Fibroblast of peridontal ligament (primary cell): ENCODE data around the gene FMO4.

Source experiments
- DNase-seq: peaks from one replicate; pipeline ENCODE4 v3.0.0-alpha.2; 2010; ENCODE audit errors: extremely low read depth

FMO4 gene

DNA sequence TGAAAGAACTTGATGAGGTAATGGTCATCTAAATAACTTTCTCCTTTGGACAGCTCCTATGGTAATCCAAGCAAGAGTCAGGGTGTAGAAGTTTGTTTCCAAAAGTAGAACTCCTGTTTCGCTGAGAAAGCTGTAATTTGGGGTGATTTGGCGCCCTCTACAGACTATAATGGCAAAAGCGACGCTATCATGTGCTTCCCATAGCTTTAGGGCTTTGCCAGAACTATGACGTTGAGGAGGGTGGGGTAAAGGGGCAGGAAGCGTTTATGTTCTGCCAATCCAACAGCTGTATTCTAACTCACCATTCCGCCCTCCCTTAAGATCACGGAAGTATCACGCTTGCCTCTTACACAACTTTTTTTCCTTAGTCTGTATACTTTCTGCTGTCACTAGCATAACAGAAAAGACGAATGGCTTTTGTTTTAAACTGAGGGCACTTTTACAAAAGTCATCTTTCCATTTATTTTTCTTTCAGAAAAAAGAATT, at the start of gene FMO4:
Gene FMO4 (plus strand): TSS at position 349 of the 486 bp plus-strand sequence. CDS start 5,643 bp downstream, outside the sequence.
- peak; percentile 100 for DNase-seq

- DNase-seq: no peak
These were observed 48.3 kb upstream of the FMO4 start for GRCh38 chr1:171265686-171266085.

GRCh38 chr1:171266930-171267329, 47.1 kb upstream of the FMO4 start:
- DNase-seq: no peak

- peak; percentile 72 for DNase-seq
These were observed 46.6 kb upstream of the FMO4 start for GRCh38 chr1:171267391-171267790.

GRCh38 chr1:171270806-171271205, 43.2 kb upstream of the FMO4 start:
- DNase-seq: no peak

- no peak for DNase-seq
These were observed 36.4 kb upstream of the FMO4 start for GRCh38 chr1:171277534-171277933.

DNA sequence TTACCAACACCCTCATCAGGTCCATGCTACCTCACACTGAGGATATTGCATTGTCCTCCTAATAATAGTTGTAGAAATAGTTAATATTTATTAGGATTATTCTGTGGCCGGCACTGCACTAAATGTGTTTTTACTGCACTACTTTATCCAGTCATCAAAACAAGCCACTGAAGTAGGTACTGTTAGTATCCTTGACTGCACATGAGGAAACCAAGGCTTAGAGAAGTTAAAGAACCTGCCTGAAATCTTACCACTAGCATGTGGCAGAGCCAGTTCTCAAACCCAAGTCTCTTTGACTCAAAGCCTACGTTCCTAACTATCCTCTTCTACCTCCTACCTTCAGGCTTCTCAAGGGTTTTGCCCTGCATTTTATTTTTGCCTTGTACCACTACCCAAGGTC, 34.7 kb upstream of the FMO4 start:
- no peak for DNase-seq

DNA sequence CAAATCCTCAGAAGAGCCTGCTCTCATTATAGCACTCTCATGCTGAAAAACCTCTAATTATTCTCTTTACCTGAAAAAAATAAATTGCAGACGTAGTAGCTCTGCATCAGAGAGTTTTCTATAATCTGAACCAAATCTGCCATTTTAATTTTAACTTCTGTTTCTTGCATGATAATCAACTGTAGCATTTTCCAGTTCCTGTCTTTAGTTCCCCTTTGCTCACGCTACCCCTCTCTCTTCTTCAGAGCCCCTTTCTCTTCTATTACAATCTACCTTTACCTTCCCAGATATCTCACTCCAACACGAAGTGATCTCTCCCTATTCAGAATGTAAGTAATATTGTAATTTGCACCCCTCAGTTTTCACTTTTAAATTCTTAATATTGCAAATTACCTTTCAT, 34.3 kb upstream of the FMO4 start:
- no peak for DNase-seq

DNA sequence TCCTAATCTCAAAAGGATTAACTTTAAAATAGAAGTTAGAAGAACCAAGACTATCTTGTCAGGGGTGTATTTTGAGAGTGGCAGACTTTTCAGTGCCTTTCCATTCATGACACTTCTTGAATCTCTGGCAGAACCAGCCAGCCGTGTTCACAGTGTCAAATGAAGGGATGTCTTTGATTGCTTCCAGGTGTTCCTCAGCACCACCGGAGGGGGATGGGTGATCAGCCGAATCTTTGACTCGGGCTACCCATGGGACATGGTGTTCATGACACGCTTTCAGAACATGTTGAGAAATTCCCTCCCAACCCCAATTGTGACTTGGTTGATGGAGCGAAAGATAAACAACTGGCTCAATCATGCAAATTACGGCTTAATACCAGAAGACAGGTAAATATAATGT, 33.4 kb upstream of the FMO4 start:
- DNase-seq: no peak

DNA sequence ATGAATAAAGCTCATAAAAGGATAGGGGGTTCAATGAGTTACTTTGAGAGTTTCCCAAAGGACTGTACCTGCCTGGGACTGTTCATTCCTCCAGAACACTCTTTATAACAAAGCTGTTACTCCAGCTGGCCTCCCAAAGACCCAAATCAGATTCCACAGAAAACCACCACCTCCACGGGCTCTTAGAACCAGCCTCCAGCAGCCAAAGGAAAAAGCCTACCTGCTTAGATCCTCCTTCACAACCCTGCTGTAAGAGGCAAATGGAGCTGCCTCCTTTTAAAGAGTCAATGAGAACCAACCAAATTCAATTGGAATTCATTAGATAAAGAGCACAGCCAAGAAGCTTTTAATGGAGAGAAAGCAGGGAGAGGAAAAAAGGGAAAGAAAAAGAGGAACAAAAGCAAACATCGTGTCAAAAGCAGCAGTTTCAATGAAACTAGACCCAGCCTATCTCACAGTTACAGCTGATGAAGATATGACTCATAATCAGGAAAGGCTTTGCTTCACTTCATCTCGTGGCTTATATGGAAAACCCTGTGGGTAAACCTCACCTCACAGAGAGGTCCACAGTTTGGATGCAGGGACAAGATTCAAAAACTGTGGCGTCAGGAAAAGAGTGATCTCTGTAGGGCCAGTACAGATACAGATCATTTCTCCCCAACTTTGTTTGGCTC, 27.8 kb upstream of the FMO4 start:
- peak; percentile 54 for DNase-seq

DNA sequence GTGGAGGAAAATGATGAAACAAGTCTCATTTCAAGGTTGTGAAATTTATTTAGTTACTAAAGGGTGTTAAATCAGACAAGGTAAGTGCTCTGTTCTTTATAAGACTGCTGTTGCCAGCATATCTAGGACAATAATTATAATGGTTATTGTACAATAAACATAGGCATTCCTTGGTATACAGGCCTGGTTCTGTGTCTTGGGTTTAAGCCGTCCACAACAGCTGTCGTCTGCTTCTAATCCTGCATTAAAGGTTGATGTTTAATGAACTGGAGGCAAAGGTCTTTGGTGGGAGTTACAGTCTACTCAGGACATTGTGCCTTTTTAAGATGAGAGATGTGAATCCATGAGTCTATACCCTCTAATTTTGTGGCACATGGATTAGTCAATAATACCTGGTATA, 23.4 kb upstream of the FMO4 start:
- DNase-seq: no peak

DNA sequence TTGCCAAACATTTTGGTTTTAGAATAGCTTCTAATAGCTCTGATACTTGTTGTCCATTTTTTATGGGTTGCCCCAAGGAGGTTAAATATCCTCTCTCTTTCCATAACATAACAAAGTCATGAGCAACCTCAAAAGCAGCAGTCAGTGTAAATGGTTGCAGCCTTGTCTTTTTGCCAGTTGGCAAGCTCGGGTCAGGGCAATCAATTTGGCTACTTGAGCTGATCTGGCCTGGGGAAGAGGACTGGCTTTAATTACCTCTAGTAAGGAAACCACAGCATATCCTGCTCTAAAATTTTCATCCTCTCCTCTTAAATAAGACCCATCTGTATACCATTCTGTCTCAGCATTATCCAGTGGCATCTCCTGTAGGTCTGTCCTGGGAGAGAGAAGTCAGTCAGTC, 21.2 kb upstream of the FMO4 start:
- peak; percentile 99 for DNase-seq

DNA sequence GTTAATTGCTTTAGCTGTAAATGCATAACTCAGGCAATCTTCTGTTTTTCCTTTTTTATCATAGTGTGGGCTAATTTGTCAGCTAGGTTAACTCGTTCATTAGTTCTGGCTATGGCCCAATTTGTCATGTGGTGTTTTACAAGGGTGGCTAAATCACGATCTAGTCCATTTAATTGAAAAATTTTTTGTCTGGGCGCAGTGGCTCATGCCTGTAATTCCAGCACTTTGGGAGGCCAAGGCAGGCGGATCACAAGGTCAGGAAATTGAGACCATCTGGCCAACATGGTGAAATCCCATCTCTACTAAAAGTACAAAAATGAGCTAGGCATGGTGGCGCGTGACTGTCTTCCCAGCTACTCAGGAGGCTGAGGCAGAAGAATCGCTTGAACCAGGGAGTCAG, 18.6 kb upstream of the FMO4 start:
- peak; percentile 41 for DNase-seq

DNA sequence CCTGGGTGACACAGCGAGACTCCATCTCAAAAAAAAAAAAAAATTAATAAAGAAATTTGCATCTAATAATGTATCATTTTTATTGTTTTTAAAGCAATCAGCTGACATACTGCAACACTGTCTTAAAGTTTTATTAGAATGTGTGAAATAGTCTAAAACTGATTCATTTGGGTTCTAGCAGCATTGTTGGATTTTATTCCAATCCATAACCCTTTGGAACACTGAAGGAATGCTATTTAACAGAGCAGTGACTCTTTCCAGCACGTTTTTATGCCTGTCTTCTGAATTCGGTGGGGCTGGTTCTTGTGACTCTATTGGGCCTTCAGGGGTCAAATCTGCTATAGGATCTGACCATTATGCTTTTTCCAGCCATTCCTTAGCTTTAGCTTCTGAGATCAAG, 18.2 kb upstream of the FMO4 start:
- no peak for DNase-seq

GRCh38 chr1:171296897-171297296, 17.1 kb upstream of the FMO4 start:
- DNase-seq: no peak

DNA sequence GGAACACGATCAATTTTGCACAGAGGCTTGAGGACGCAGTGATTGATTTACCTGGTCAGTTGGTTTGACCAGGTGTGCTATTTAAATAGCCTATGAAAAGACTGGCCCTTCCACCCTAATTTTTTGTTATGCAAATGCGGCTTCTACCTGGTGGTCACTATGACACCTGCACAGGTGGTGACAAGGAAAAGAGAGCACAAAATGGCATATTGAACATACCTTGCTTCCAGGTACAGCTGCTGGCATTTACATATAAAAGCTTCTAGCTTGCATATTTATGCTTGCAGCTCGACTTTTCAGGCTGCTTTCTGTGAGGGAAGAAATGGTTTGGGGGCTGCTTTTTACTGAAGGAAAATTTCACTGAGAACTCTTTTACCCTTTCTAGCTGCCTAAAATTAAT, 15.3 kb upstream of the FMO4 start:
- no peak for DNase-seq

DNA sequence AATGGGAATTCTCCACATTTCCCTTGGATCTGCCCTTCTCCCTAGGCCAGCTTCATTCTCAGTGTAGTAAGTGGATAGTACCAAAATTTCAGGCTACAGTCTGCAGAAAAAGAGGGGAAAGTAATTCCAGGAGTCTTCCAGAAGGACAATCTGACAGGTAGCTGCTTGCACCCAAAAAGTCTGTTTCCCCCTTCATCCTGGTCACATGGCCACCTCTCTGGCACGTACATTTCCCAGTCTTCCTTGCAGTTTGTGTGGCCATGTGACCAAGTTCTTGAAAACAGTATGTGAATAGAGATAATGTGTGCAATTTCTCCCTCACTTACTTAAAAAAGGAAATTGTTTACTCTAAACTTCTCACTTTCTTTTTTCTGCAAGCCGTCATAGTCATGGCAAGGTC, 14.6 kb upstream of the FMO4 start:
- no peak for DNase-seq

GRCh38 chr1:171300401-171300800, 13.6 kb upstream of the FMO4 start:
- no peak for DNase-seq

- DNase-seq: no peak
These were observed 3.3 kb upstream of the FMO4 start for GRCh38 chr1:171310661-171311087.

DNA sequence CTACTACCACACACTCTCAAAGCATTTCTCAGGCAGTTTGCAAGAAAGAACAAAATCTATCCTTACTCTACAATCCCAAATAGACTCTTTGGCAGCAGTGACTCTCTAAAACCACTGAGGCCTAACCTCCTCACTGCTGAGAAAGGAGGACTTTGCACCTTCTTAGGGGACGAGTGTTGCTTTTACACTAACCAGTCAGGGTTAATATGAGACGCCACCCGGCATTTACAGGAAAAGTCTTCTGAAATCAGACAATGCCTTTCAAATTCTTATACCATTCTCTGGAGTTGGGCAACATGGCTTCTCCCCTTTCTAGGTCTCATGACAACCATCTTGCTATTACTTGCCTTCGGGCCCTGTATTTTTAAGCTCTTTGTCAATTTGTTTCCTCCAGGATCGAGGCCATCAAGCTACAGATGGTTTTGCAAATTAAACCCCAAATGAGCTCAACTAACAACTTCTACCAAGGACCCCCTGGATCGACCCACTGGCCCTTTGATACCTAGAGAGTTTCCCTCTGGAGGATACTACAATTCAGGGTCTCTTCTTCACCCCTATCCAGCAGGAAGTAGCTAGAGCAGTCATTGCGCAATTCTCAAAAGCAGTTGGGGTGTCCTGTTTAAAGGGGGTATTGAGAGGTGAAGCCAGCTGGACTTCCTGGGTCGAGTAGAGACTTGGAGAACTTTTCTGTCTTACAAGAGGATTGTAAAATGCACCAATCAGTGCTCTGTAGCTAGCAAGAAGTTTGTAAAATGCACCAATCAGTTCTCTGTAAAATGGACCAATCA, 2.0 kb upstream of the FMO4 start:
- DNase-seq: no peak

DNA sequence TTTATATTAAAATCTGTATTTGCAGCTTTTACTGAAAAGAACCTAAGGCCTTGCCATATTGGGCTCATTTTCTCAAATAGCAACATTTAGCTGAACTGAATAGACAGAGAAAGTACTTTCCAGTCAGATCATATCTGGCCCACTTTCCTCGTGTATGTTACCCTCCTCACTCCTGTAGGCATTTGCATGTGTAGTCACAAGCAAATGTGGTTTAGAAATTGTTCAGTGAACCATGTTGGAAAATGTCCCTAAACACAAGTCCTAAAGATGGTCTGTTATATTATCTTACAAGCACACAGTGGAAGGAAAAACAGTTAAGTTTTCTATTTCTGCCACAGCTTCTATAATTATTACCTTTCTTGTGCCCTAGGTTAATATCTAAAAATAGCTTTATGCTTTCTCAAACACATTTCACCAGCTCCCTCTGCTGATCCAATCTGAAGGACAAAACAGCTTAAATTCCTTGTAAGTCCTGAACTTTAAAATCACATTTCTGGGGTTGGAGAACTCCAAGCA, 606 bp upstream of the FMO4 start:
- no peak for DNase-seq

DNA sequence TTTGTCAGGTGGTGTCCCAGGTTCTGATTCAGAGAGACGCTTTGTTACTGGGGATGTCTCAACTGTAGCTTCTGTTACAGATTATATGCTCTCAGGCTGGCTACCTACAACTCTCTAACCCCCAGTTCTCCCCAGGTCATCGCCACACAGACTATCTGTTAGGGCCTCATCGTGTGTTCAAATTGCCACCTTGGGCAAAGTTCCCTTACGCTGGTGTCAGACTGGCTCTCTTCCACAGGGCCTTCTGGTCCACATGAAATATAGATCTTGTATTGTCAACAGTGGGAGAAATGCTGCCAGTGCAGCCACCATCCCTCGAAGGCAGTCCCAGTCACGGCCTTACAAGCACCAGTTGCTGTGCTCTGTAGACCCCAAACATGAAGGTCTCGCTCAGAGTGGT, 15.3 kb downstream of the FMO4 start:
- no peak for DNase-seq

GRCh38 chr1:171334024-171334640, 20.1 kb downstream of the FMO4 start:
- no peak for DNase-seq
